NOMO-1 treated with DMSO at 0.1 percent for 48 hours (cell line): ENCODE measurements around the gene WDFY4.

Experiments used
- DNase-seq: peaks from one replicate; lab custom pipeline; 2025; ENCODE audit not compliant: unreplicated experiment; lab: John Stamatoyannopoulos, UW

Gene WDFY4

GRCh38 chr10:48903151-48903550, 218.5 kb downstream of the WDFY4 start:
- no peak for DNase-seq

- no peak for DNase-seq
These were observed 220.2 kb downstream of the WDFY4 start for GRCh38 chr10:48904861-48905260.

DNA sequence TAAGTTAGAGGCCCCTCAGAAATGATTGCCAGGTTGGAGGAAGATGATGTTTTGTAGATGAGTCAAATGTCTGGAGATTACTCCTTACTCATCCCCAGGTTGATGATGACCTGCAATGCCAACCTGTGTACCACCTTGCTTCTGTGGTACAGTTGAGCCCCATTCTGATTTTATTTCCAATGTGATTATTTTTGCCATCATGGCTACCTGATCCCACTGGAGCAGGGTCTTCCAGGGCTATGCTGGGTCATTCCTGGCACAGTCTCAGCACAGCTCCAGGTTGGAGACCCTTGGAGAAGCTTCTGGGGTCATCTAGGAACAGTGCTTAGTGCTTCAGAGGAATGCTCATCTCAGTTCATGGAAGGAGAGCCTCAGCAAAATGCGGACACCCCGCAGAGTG, 220.6 kb downstream of the WDFY4 start:
- no peak for DNase-seq

DNA sequence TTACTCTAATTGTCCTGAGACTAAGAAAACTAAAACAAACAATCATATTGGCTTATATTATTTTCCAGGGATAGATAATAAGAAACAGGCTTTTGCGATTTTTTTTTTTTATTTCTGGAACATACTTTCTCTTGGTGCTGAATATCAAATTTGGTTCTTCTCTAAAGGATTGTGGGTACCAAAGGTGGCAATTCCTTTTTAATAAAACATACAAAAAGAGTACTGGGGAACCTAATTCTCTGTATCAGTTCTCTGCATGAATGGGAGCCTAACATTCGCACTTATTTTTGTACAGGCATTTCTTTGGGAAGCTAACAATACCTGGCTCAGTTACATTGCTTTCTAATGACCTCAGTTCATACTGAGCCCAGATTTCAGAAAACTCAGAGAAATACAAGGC, 222.2 kb downstream of the WDFY4 start:
- no peak for DNase-seq

DNA sequence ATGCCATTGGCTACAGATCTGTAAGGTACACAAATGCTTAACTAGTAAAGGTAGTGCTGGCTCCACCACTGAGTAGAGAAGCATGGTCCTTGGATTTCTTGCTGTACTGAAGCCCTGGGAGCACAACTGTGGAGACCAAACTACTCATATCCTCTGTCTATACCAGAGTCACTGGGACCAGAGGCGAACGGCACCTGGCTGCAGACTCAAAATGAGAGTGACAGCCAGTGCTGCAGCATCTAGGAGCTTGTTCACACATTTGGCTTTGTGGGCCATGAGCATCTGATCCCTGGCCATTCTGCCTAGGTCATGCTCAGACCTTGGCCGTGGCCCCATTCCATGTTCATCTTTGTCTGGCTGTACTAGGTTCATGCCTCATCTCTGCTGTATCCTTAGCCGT, 223.1 kb downstream of the WDFY4 start:
- no peak for DNase-seq

DNA sequence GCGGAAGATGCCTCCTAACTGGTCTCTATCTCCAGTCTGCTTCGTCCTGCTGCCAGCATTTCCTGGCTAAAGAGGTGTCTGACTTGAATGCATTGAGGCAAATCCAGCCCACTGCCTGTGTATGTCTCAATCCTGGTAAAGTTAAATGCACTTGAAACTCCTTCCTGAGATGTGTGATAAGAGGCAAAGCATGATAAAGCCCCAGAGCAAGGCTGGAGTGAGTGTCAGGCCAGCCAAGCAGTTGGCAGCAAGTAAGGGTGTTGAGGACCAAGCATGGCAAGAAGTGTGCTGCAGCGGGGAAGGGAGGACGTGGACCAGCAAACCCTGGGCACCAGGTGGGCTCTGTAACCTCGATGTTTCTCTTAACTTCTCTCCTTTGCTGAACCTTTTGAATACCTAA, 225.9 kb downstream of the WDFY4 start:
- no peak for DNase-seq

DNA sequence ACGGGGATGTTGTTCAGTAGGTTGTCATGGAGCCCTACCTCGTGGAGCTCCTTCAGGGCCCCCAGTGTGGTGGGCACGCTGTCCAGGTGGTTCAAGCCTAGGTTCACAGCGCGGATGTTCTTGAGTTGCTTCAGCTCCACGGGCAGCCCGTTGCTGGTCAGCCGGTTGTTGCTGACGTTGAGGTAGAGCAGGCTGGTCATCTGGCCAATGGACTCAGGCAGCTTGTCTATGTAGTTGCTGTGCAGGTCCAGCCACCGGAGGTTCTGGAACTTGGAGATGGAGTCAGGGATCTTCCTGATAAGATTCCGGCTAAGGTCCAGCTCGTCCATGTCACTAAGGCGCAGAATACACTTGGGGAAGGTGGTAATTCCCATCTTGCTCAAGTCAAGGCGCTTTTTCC, 229.0 kb downstream of the WDFY4 start:
- no peak for DNase-seq

- no peak for DNase-seq
These were observed 239.1 kb downstream of the WDFY4 start for GRCh38 chr10:48923748-48924147.

DNA sequence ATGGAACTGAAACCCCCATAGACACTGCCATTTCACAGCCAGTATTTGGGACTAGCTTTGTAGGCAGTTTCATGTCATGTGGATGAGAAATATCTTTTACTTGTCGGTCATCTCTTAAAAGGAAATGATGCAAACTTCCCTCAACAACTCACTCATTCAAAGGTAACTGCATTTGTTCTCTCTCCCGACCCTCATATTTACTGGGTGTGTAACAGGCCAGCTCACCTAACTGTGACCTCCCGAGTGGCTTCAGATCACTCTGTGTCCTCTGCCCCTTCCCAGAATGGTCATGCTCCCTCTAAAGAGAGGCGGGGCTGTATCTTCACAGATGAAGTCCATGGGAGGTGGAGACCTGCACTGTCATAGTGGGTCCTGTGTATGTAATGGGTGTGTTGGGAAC, 240.3 kb downstream of the WDFY4 start:
- no peak for DNase-seq

- DNase-seq = no peak
These were observed 241.6 kb downstream of the WDFY4 start for GRCh38 chr10:48926255-48926654.

DNA sequence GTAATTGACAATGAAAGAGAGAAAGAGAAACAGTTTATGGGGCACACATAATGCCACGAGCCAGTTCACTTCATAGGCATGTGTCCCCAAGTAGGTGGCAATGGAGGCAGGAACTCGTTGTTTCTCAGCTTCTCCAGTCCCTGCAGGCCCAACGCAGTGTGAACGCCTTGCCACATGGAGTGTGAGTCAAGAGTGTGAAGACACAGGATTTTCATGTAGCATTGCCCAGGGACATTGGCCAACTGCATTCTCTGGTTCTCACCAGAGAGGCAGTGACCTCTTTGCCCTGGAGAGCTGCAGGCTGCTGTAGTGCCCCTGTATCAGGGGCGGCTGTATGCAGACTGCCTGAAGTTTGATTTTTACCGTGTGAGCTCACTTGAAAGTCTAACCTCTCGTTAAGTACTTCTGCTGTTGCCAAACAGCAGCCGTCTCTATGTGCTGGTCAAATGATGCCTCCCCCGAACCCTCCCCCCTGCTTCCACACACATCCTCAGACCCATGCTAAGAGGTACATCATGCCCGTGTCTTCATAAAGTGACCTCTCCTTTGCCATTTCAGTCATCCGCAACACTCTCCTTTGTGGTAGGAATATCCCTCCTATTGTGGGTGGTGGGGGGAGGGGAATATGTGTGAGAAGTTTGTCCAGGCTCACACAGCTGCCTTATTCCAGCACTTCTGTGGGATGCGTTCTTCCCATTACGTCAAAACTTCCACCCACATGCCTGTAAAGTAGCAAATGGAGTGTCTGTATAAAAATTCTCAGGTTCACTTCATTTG, 242.3 kb downstream of the WDFY4 start:
- DNase-seq = no peak

- DNase-seq = no peak
These were observed 244.8 kb downstream of the WDFY4 start for GRCh38 chr10:48929413-48929990.

GRCh38 chr10:48931188-48931587, 246.5 kb downstream of the WDFY4 start:
- peak; percentile 39 for DNase-seq

DNA sequence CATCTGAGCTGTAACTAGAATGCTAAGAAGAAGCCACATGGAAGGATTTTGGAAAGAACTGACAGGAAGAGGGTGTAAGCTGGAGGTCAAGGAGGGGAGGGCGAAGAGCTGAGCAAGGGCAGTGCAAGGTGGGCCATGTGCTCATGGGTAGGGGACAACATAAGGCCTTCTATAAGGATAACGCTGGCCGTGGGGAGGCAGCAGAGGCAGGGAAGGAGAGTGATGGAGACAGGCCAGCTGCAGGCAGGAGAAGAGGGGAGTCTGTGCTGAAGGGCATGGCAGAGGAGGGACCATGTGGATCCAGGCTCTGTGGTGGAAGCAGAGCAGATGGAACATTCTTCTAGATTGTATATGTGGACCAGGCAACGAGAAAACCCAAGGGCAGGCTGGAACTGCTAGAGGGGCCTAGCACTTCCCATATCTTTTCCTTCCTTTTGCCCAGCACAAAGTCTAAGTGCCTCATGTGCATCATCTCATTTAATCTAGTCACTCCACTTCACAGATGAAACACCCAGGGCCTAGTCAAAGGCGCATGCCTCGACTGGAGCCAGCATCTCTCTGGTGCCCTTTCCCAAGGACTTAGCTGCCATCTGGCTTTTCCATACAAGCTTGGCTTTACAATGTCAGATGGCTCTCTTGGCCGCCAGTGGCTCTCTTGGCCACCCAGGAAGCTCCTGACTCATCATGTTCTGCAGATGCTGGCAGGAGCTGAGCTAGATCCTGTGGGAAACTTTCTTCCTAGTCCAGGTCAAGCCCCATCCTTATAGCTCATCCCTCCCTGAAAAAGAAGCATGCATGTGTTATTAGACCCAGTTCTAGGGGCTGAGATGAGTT, 248.4 kb downstream of the WDFY4 start:
- no peak for DNase-seq

GRCh38 chr10:48934672-48935501, 250.2 kb downstream of the WDFY4 start:
- DNase-seq = no peak

GRCh38 chr10:48935577-48935976, 250.9 kb downstream of the WDFY4 start:
- DNase-seq = no peak

- DNase-seq = no peak
These were observed 253.1 kb downstream of the WDFY4 start for GRCh38 chr10:48937796-48938195.

- no peak for DNase-seq
These were observed 253.6 kb downstream of the WDFY4 start for GRCh38 chr10:48938281-48938680.

DNA sequence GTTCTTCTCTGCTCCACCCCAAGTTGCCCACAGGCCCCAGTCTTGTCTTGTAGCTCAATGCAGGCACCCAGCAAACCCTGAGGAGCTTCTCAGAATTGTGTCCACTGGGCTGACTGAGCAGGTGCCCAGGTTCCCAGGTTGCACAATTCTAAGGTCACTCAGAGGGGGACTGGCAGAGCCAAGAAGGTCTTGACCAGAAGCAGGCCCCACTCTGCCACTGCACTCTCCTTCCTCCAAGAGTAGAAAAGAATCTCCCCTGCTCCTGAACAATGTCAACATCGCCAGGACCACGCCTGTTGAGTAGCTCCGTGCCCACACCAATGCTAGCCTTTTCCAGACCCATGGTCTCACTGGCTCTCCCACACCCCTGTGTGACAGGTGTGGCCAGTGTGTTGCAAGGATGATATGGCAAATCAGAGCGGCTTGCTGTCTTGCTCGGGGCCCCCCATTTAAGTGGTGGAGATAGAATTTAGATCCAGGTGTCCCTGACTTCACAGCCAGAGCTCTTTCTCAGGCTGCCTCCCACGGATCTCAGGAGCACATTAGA, 254.4 kb downstream of the WDFY4 start:
- no peak for DNase-seq

- DNase-seq = no peak
These were observed 255.2 kb downstream of the WDFY4 start, which contains the start of gene LRRC18 for GRCh38 chr10:48939790-48940325. LRRC18 (minus strand) TSS chr10:48939840; CDS start chr10:48914155, 25,685 bp downstream.
